Caco-2 (cell line): ENCODE data around the gene MYO1H. TPM values are rescaled to one million over a fixed set of nuclear protein-coding genes. Genes with fewer than 3 reads are reported as not detected.

Experiments used
- BruUV-seq: library from RNA; stranded (reverse); fragments of 400-500 nt; replicated peaks from 2 replicates; lab custom pipeline; 2021; lab: Mats Ljungman, UMichigan
- CTCF ChIA-PET: fragments of 300-600 bp; sonication (Branson Sonifier 250); formaldehyde crosslinking; loops from one replicate; lab custom pipeline; 2022; ENCODE audit warnings: antibody characterized with exemption; lab: Charles Lee
- POLR2A ChIA-PET: fragments of 300-600 bp; sonication (Branson Sonifier 250); formaldehyde crosslinking; loops from one replicate; lab custom pipeline; 2022; ENCODE audit warnings: antibody characterized with exemption; lab: Charles Lee
- DNase-seq, 2 experiments: peaks; one replicate each; pipeline versions ENCODE4 v3.0.0 to v3.0.0-alpha.2; 2020 to 2022
- H3K27me3 ChIP-seq: replicated peaks from 2 replicates; pipeline ENCODE4 v1.6.0; 2011; ENCODE audit warnings: low read length; ENCODE audit not compliant: control insufficient read depth, insufficient read depth
- H3K36me3 ChIP-seq: 2 replicates; pipeline ENCODE4 v1.5.1; 2011; ENCODE audit warnings: low read length; ENCODE audit not compliant: control insufficient read depth, insufficient read depth
- H3K4me1 ChIP-seq: fragments of 250-450 bp; sonication (Bioruptor Pico); 2 replicates; pipeline ENCODE4 v1.5.1; 2020; ENCODE audit warnings: mild to moderate bottlenecking
- H3K4me3 ChIP-seq: 2 replicates; pipeline ENCODE4 v1.5.1; 2011; ENCODE audit warnings: low read depth, mild to moderate bottlenecking, control low read depth, low read length
- H3K9me3 ChIP-seq: fragments of 250-450 bp; sonication (Bioruptor Pico); 2 replicates; pipeline ENCODE4 v1.5.1; 2020; ENCODE audit warnings: mild to moderate bottlenecking, moderate library complexity
- H3K27ac Mint-ChIP-seq: one replicate; pipeline ENCODE4 v1.8.0; 2022; ENCODE audit warnings: mixed read lengths; ENCODE audit not compliant: unreplicated experiment
- H3K27me3 Mint-ChIP-seq: one replicate; pipeline ENCODE4 v1.8.0; 2022; ENCODE audit warnings: mixed read lengths; ENCODE audit not compliant: insufficient read depth, unreplicated experiment
- H3K36me3 Mint-ChIP-seq: one replicate; pipeline ENCODE4 v1.8.0; 2022; ENCODE audit warnings: mild to moderate bottlenecking, mixed read lengths; ENCODE audit not compliant: insufficient read depth, unreplicated experiment
- H3K4me1 Mint-ChIP-seq: one replicate; pipeline ENCODE4 v1.8.0; 2022; ENCODE audit warnings: low read depth, mixed read lengths; ENCODE audit not compliant: unreplicated experiment
- H3K4me3 Mint-ChIP-seq: one replicate; pipeline ENCODE4 v1.8.0; 2022; ENCODE audit warnings: mild to moderate bottlenecking, moderate library complexity, mixed read lengths; ENCODE audit not compliant: unreplicated experiment
- H3K9me3 Mint-ChIP-seq: one replicate; pipeline ENCODE4 v1.8.0; 2022; ENCODE audit warnings: mixed read lengths; ENCODE audit not compliant: unreplicated experiment
- intact Hi-C: fragments of 100-400 bp; cut with micrococcal nuclease; formaldehyde crosslinking; loops from one replicate; pipeline ENCODE4 v1.10.0; 2022; ENCODE audit not compliant: unreplicated experiment
- total RNA-seq: library from RNA; stranded (reverse); gene quantifications from 2 replicates; pipeline ENCODE4 v1.2.3, GENCODE V29; 2022
- TF ChIP-seq, protein P1 (sequence below), 2 experiments: fragments of 200-600 bp in 1 of 2; IDR thresholded peaks; 1 replicate in 1 of 2; 2 replicates in 1 of 2; pipeline versions ENCODE4 v1.5.1 to v1.8.0; 2011 to 2022; ENCODE audit warnings: antibody characterized with exemption in 1 of 2, control low read depth in 1 of 2, inconsistent platforms in 1 of 2, low read depth in 1 of 2, low read length in 1 of 2, mild to moderate bottlenecking in 1 of 2, moderate library complexity in 1 of 2; ENCODE audit not compliant: insufficient read depth in 1 of 2, severe bottlenecking in 1 of 2, unreplicated experiment in 1 of 2

The MYO1H gene
- total RNA-seq, 1 experiment from 2014 or later, result 0.18 TPM

- no peak for DNase-seq
- no TSS peak for BruUV-seq
- Histone ChIP-seq H3K36me3 (no peaks in the 10 kb centered on the region), H3K4me3 (no peak overlapping the region), H3K4me1 (no peaks in the 10 kb centered on the region), H3K9me3 (no peaks in the 10 kb centered on the region; the same call in 1 of the 2 replicates), H3K27me3 (no peaks in the 10 kb centered on the region)
- H3K27me3 Mint-ChIP-seq, result peaks cover 5% of the 10 kb centered on the region
- no peaks in the 10 kb centered on the region for H3K36me3 Mint-ChIP-seq
- H3K27ac Mint-ChIP-seq, result no peak overlapping the region
- intact Hi-C loops, result no loop called here
- TF ChIP-seq, protein P1, sequence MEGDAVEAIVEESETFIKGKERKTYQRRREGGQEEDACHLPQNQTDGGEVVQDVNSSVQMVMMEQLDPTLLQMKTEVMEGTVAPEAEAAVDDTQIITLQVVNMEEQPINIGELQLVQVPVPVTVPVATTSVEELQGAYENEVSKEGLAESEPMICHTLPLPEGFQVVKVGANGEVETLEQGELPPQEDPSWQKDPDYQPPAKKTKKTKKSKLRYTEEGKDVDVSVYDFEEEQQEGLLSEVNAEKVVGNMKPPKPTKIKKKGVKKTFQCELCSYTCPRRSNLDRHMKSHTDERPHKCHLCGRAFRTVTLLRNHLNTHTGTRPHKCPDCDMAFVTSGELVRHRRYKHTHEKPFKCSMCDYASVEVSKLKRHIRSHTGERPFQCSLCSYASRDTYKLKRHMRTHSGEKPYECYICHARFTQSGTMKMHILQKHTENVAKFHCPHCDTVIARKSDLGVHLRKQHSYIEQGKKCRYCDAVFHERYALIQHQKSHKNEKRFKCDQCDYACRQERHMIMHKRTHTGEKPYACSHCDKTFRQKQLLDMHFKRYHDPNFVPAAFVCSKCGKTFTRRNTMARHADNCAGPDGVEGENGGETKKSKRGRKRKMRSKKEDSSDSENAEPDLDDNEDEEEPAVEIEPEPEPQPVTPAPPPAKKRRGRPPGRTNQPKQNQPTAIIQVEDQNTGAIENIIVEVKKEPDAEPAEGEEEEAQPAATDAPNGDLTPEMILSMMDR (IDR thresholded peaks at IDR 0.05; ENCODE audit: insufficient read depth in 1 of 2, low read depth in 1 of 2, low read length in 1 of 2, severe bottlenecking in 1 of 2, unreplicated experiment in 1 of 2), result no peak
- CTCF ChIA-PET, result no interaction called here
- H3K4me1 Mint-ChIP-seq, result no peaks in the 10 kb centered on the region
- no peaks in the 10 kb centered on the region for H3K9me3 Mint-ChIP-seq
- POLR2A ChIA-PET, result no interaction called here
- H3K4me3 Mint-ChIP-seq, result no peak overlapping the region
These were observed 4.5 kb downstream of the MYO1H start for GRCh38 chr12:109352184-109352583.

DNA sequence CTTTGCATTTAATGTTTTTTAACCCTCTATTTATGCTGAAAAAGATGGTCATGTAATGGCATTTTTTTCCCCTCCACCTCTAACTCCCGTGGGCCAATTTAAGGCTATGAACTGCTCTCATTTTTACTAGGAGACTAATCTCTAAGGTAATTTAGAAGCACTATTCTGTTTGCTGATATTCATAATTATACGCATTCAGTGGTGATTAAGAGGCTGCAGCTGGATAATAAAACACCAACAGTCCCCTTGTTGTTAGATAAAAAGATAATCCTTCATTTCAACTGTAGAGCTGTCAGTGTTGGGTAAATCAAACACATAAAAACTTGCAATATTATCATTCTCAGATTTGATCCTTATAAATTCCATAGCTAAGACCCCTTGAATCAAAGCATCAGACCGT is 8.9 kb downstream of the MYO1H start:
- TF ChIP-seq, protein P1 (IDR thresholded peaks at IDR 0.05; ENCODE audit: insufficient read depth in 1 of 2, low read depth in 1 of 2, low read length in 1 of 2, severe bottlenecking in 1 of 2, unreplicated experiment in 1 of 2), result no peak
- H3K4me1 Mint-ChIP-seq, result no peaks in the 10 kb centered on the region

DNA sequence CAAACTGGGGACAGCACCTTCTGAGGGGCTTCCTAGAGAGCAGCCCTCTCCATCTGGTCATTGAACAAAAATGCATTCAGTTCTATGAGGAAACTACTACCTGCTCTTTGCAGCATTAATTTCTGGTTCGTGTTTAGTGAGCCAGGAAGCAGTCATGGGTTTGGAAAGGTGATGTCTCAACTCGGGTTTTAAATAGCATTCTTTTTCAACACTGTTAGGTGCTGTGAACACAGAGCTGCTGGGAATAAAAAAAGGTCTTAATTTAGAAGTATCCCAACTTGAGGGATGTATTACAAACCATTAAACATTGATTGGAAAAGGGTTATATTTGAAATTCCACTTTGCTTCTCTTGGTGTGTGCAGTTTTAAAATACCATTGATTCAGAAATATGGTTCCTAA is 9.3 kb downstream of the MYO1H start:
- ChIA-PET CTCF (no interaction called here), POLR2A (no interaction called here)
- Histone ChIP-seq H3K27me3 (no peaks in the 10 kb centered on the region), H3K36me3 (no peaks in the 10 kb centered on the region), H3K4me1 (no peaks in the 10 kb centered on the region), H3K9me3 (no peaks in the 10 kb centered on the region; the same call in 1 of the 2 replicates), H3K4me3 (no peak overlapping the region)
- no peak for DNase-seq
- Mint-ChIP-seq H3K36me3 (no peaks in the 10 kb centered on the region), H3K27me3 (peaks cover 15% of the 10 kb centered on the region), H3K27ac (no peak overlapping the region), H3K4me1 (no peaks in the 10 kb centered on the region), H3K9me3 (no peaks in the 10 kb centered on the region), H3K4me3 (no peak overlapping the region)
- no TSS peak for BruUV-seq
- TF ChIP-seq, protein P1 (IDR thresholded peaks at IDR 0.05; ENCODE audit: insufficient read depth in 1 of 2, low read depth in 1 of 2, low read length in 1 of 2, severe bottlenecking in 1 of 2, unreplicated experiment in 1 of 2), result no peak
- intact Hi-C loops, result no loop called here

More for the DNA sequence above, 8.9 kb downstream of the MYO1H start:
- H3K27me3 ChIP-seq, result no peaks in the 10 kb centered on the region
- H3K36me3 Mint-ChIP-seq, result no peaks in the 10 kb centered on the region
- H3K4me3 Mint-ChIP-seq, result no peak overlapping the region
- intact Hi-C loops, result no loop called here
- BruUV-seq, result no TSS peak
- H3K36me3 ChIP-seq, result no peaks in the 10 kb centered on the region
- H3K27me3 Mint-ChIP-seq, result peaks cover 15% of the 10 kb centered on the region
- no peaks in the 10 kb centered on the region; the same call in 1 of the 2 replicates for H3K9me3 ChIP-seq
- no peaks in the 10 kb centered on the region for H3K4me1 ChIP-seq
- H3K4me3 ChIP-seq, result no peak overlapping the region
- ChIA-PET CTCF (no interaction called here), POLR2A (no interaction called here)
- no peak for DNase-seq
- no peak overlapping the region for H3K27ac Mint-ChIP-seq
- H3K9me3 Mint-ChIP-seq, result no peaks in the 10 kb centered on the region
